Skin of body (tissue), 2 donors: ENCODE data around the gene SYNJ2BP. TPM values are rescaled to one million over a fixed set of nuclear protein-coding genes. Genes with fewer than 3 reads are reported as not detected.

Experiments
- DNase-seq: peaks from one replicate; lab custom pipeline; 2025; lab: John Stamatoyannopoulos, UW
- total RNA-seq: library from RNA; depleted of rRNA; stranded (reverse); fragments of >200 nt; gene quantifications from one replicate; pipeline ENCODE4 v1.2.3, GENCODE V29; 2014

SYNJ2BP gene
- total RNA-seq, 1 donor from 2014 or later, result 18.4 TPM

DNA sequence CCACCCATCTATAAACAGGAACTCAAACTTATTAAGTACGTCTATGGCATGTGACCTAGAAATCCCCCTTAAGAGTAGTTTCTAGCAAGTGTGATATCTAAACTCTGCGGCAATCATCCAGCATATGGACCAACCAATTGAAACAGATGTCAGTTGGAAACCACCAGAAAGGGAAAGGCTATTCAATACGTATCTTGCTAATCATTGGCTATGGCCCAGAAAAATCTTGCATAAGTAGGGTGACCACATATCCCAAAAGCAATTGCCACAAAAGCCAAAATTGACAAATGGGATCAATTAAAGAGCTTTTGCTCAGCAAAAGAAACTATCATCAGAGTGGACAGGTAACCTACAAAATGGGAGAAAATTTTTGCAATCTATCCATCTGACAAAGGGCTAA lies 24.2 kb downstream of the SYNJ2BP start:
- no peak for DNase-seq

DNA sequence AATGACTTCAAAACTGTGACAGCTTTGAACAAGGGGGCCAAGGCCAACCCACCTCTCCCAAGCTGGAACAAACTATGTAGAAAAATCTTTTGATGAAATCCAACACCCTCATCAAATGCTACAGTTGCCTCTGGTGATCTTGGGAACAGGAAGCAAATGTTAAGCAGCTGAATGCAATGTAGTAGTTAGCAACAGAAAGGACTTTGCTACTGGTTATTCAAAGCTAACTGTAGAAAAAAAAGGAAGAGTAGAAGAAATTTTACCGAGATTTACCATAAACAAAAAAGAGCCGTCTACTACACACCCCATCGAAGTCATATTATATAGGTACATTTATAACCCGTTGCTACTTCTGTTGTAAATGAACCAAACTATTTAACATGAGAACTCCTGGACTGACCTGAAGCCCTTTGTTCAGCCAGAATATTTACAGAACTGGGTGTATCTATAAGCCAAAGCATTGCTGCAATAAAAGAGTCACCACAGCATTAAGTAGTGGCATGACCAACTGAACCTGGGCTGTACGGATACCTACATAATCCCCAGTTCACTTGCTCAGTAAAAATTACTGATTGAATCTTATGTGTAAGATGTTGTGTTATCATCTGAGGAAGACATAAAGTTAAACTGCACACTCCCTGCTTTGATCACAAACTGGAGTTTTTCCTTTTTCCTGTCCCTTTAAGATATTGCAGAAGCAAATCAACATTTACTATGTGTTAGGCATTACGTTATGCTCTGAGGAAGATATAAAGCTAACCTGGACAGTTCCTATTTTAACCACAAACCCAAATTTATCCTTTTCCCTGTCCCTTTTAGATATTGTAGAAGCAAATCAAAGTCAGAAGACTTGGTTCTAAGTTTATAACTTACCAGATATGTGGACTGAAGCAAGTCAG lies 25.1 kb downstream of the SYNJ2BP start:
- DNase-seq, result no peak

DNA sequence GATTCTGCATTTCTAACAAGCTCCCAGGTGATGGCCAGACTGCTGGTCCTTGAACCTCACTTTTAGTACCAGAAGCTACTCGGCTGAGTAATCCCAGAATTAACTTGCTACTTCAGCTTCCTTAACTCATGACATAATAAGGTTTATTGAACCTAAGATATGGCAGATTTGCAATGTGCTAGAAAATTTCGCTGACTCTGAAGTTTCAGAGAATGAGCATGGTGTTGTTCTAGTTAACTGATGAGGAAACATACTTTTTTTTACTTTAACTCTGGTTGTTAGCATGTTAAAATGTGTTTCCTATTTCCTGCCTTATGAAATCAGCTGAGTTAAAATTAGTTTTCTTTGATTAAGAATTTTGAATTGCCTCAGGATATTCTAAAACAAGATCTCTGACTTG lies 34.4 kb downstream of the SYNJ2BP start:
- DNase-seq, result no peak

GRCh38 chr14:70380824-70381223 lies 36.1 kb downstream of the SYNJ2BP start:
- DNase-seq, result no peak

DNA sequence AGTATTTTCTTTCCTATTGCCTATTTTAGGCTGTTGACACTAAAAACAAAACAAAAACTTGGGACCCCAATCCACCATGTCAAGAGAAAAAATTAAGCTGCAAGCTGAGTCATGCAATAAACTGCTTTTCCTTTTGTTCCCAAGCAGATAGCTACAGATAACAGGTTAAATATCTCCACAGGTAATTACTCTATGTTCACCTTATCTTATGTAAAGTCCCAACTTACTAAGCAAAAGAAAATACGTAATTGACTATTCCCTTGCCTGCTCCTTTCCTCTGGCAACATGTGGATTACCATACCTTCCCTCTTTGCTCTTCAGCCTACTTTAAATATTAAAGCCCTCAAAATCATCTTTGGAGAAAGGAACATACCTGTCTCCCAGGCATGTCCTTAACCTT lies 38.2 kb downstream of the SYNJ2BP start:
- no peak for DNase-seq

Other genes with a start within 250 kb of the SYNJ2BP start
- gene SLC8A3, start 228.1 kb downstream of the SYNJ2BP start, total RNA-seq, result 3.5 TPM
- gene COX16, start 57.4 kb downstream of the SYNJ2BP start, total RNA-seq, result 30.0 TPM
- 0.10 TPM for gene ADAM21, start 35.1 kb upstream of the SYNJ2BP start, total RNA-seq
- gene ADAM20, start 117.9 kb upstream of the SYNJ2BP start, total RNA-seq, result 2.8 TPM
- gene MED6, start 183.6 kb upstream of the SYNJ2BP start, total RNA-seq, result 53.4 TPM
- 2.3 TPM for gene TTC9, start 224.8 kb upstream of the SYNJ2BP start, total RNA-seq